ENCODE measurements around the gene ODC1. TPM values are rescaled to one million over a fixed set of nuclear protein-coding genes. Genes with fewer than 3 reads are reported as not detected.
A peak's percentile ranks its signal among the peaks of the same experiment; 100 is the strongest.
"Not testable (repeated sequence)": the region's sequence is repeated elsewhere in the genome, so short reads cannot be mapped to it uniquely, and the experiment has no call there.

Gene ODC1
- total RNA-seq, result 64.1 TPM

DNA sequence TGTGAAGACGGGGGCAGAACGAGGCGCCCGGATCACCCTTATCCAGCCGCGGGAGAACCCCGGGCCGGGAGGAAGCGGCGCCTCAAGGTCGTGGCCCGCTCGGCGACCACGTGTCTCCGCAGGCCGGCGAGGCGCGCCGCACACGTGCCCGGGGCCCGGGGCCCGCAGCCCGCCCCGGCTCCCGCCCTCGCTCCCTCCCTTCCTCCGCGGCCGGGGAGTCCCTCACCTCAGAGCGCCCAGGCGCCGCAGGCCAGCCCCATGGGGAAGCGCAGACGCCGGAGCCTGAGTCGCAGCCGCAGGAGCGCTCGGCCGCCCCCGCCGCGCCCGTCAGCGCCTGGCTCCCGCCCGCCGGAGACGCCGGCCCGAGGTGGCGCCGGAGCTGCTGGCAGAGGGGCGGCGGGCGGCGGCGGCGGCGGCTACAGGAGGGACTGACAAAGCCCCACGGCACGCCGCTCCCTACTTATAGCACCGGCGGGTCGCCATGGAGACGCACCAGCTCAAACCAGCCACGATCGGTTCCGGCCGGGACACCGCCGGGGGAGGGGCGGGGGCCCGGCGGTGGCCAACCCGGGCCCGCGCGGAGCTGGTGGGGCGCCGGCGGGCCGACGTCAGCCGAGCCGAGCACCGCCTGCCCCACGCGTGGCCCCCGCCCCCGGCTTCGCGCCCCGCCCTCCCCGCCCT lies at the start of gene ODC1:
ODC1 (minus strand) TSS at position 433 of the 681 bp plus-strand sequence. CDS start 3,295 bp downstream, outside the sequence.
- peak in 2 of 3 donors; percentile 93 for DNase-seq (ENCODE audit: low read depth in 2 of 3, low spot score in 2 of 3)

DNA sequence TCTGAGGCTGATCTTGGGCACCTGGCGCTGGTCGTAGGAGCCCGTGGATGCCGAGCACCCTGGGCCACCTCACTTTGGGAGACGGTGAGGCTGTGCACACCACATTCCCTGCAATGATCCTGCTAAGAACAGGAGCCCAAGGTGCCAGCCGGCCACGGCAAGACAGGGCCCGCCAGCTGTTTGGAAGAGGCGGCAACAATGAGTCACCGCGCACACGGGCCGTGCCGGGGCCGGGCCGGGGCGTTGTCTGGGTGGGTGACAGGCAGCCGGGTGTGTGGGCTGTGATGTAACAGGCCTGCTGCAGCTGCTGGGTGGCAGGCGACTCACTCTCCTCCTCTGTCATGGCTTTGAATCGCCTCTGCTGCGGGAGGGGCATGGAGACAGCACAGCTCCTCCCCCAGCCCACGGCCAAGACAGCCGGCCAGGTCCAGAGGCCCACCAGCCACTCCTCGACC lies 49.7 kb upstream of the ODC1 start:
- peak in 2 of 3 donors; percentile 40 to 57 for DNase-seq (ENCODE audit: low read depth in 2 of 3, low spot score in 2 of 3)

DNA sequence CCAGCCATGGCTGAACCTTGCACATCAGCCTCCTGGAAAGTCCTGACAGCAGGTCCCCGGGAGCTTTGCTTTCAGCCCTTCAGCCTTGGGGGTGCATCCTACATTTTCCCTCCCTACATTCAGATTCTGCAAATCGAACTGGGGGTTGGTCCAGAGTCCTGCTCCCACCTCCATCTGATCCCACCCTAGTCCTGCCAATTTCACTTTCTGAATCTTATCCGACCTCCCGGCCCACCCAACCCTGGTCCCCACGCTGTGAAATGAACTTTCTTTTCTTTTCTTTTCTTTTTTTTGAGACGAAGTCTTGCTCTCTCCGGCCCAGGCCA lies 47.8 kb upstream of the ODC1 start:
- DNase-seq (ENCODE audit: low read depth in 2 of 3, low spot score in 2 of 3), result no peak

DNA sequence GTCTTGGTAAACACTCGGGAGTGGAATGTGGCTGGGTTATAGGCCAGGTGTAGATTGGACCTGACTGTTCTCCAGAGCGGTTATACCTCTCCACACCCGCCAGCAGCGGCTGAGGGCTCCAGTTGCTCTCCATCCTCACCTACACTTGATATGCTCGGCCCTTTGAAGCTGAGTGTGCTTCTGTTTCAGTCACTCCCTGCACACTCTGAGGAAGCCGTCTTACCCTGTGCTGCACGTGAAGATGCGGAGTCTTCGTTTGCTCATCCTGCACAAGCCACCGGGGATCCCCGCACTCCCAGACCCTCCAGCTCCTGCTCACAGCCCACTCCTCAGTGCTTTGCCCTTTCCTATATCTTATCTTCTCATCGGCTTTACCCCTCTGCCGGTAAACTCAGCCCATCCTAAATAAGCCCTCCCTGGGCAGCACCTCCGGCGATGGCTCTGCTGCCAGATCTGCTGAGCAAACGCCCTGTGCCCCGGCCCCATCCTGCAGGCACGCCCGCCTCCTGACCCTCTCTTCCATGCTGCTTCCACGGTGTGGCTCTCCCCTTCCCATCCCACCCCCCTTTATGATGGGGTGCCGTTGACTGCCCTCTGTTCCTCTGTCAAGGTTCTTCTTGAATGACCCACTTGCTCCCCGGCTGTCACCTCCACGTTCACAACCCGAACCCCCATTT lies 47.3 kb upstream of the ODC1 start:
- no peak for DNase-seq (ENCODE audit: low read depth in 2 of 3, low spot score in 2 of 3)

DNA sequence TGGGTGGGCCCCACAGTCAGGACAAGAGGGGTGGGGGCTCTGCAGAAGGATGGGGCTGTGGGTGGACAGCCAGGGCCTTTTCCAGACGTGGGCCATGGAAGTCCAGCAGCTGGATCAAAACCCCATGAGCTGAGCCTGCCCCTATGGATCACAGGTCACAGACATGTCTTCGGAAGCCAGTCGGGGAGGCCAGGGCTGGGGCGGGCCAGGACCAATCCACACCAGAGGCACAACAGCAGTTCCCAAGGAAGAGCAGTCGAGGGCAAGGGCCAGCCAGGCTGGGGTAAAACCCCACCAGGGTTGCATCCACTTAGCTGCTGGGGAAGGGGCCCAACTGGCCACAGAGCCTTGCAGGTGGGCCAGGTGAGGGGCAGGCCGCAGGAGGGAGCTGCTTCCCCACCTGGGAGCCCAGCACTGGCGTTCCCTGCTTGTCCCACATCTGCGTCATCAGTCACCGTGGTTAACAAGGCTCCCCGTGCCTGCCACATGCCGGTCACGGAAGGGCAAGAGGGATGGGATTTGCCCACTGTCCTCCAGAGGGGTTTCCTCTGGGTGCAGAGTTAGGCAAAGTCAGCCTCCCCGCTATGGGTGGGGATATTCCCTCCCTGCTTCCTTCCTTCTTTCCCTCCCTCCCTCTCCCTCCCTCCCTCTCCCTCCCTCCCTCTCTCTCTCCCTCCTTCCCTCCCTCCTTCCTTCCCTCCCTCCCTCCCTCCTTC lies 46.4 kb upstream of the ODC1 start:
- DNase-seq (ENCODE audit: low read depth in 2 of 3, low spot score in 2 of 3), result no peak

DNA sequence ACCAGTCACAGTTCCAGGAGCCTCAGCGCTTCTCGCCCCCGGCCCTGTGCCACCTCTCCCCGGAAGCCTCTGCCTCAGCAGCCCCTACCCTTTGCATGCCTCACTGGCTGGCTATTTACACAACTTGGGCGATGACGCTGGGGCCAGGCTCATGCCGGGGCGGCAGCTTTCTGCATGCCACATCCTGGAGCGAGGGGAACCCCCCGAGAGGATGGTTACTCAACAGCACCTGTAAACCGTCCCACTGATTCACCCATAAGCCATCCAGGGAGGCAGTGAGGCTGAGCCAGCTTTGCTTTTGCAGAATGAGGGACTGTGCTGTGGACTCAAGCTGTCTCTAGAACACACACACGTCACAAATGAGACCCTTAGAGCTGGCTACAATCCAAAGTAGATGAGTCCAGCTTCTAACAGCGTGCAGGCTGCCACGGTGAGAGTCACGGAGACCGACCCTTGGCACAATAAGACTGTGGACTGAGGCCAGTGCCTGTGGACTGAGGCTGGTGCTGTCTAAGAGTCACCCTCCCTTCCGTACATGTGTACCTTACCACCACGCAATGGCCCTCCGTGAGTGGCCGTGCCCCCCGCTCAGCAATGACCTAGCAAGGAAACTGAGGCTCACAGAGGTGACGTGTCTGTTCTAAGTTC lies 45.6 kb upstream of the ODC1 start:
- DNase-seq (ENCODE audit: low read depth in 2 of 3, low spot score in 2 of 3), result peak in 1 of 3 donors; percentile 41

DNA sequence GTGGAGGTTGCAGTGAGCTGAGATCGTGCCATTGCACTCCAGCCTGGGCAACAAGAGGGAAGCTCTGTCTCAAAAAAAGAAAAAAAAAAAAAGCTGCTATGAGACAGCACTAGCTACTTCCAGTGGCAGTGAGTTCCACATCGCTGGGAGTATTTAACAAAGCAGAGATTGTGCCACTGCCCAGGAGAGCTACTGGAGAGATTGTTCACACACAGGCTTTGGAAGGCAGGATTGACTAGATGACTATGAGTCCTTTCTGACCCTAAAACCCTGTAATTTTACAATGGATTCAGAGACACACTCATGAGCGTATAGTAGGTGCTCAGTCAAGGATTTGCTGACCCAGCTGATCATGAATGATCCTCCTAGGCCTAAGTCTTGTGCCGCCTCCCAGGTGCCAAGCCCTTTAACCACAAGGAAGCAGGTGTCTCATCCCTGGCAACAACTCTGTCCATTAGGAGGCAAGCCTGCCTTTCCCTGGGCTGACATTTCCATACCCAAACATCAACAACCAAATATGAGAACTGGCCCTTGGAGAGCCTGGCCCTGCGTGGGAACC lies 45.0 kb upstream of the ODC1 start:
- DNase-seq (ENCODE audit: low read depth in 2 of 3, low spot score in 2 of 3), result no peak

DNA sequence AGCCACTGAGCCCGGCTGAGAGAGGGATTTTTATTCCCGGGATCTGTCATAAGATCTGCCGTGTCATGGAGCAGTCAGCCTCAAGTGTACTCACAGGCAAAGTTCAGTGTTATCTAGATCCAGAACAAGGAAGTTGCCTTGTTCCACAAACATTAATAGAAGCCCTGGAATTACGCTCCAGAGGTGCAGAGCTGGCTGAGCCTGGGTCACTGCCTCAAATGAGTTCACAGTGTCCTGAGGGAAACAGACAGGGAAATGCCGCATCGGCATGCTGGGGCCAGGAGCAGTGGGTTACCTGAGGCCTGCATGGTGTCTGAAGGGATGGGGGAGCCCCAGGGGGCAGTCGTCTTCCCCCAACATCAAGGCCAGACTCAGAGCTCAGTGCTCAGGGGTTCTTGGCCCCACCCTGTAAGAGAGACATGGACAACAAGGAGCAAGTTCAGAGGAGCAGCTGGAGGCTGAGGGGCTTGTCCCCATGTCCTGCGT lies 42.7 kb upstream of the ODC1 start:
- DNase-seq (ENCODE audit: low read depth in 2 of 3, low spot score in 2 of 3), result no peak

DNA sequence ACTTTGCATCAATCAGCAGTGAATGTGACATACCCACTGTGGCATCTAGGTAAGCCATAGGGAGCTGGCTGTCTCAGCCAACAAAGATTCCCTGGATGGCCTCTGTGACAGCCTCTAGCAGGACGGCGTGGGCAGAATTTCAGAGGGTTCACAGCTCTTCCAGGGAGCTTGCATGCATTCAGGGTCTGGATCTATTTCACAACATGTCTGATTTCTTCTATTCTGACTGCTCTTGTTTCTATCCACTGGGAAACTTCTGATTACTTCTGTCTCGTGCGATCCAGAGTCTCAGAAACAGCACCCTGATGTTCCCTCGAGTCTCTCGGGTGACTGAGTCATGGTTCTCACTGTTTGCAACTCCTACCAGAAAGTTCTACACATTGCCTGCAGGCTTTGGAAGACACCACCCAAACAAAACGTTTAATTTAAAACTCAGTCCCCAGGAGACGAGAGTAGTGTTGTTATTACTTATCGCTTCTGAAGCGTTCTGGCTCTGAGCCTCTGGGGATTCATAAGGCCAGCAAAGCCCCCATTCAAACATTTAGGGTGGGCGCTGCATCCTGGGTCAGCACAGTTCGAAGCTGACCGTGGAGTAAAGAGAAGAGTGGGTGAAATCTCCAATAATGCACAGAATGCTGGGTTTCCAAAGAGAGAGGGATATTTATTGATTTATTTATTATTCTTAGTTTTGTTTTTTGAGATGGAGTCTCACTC lies 41.9 kb upstream of the ODC1 start:
- DNase-seq (ENCODE audit: low read depth in 2 of 3, low spot score in 2 of 3), result no peak

DNA sequence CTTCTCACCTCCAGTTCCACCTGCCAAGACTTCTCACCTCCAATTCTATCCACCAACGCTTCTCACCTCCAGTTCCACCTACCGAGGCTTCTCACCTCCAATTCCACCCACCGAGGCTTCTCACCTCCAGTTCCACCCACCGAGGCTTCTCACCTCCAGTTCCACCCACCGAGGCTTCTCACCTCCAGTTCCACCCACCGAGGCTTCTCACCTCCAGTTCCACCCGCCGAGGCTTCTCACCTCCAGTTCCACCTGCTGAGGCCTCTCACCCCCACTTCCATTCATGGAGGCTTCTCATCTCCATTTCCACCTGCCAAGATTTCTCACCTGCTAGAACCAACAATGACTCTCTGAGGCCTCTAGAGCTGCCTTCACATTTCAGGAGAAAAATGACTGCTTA lies 40.0 kb upstream of the ODC1 start:
- DNase-seq (ENCODE audit: low read depth in 2 of 3, low spot score in 2 of 3), result not testable (repeated sequence)

DNA sequence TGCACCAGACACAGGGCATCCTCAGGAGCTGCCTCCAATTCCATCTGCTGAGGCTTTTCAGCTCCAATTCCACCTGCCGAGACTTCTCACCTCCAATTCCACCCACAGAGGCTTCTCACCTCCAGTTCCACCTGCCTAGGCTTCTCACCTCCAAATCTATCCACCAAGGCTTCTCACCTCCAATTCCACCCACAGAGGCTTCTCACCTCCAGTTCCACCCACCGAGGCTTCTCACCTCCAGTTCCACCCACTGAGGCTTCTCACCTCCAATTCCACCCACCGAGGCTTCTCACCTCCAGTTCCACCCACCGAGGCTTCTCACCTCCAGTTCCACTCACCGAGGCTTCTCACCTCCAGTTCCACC lies 39.6 kb upstream of the ODC1 start:
- DNase-seq (ENCODE audit: low read depth in 2 of 3, low spot score in 2 of 3), result not testable (repeated sequence)

DNA sequence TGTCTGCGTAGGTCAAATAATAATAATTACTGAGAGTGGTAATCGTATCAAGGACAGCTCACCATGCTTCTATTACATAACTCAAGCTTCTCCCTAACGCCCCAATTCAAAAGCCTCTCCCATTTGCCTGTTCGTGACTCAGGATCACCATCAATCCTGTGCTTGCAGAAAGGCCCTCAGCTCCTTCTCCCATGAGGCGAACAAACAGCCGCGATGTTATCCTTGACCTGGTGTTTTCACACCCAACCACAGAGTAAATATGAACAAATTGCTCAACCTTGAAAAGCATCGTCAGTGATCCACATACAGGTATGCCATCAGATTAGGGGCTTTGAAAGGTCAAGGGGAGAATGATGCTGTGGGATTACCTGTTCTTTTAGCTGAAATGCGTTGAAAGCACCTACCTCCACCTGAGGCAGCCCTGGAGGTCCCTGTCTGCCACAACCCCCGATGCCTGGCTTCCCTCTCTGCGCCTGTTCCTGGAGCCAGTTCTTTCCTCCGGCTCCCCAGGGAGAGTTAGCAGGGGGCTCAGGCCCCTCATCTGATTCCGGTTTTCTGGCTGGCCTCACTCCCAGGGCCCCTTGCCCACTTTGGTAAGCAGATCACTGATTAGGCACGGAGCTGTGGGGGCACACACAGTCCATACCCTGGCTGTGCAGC lies 39.1 kb upstream of the ODC1 start:
- DNase-seq (ENCODE audit: low read depth in 2 of 3, low spot score in 2 of 3), result no peak

DNA sequence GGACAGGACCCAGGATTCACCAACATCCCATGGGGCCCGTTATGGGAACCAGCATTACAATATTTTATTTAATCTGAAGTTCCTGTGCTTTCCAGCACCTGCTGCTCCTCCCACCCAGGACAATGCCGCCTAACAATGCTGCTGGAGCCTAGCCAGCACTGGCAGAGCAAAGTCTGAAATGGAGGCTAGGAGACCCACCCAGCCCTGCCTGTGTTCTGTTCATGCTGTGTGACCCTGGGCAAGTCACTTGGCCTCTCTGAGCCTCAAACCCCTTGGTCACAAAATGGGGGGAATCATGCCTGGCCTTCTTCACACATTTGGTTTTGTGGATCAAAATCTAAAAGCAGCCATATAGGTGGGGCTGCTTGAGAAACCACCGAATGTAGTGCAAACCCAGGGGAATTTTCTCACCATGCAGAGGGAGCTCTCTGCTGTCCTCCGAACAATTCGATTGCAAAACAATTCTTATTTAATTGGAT lies 38.5 kb upstream of the ODC1 start:
- no peak for DNase-seq (ENCODE audit: low read depth in 2 of 3, low spot score in 2 of 3)

DNA sequence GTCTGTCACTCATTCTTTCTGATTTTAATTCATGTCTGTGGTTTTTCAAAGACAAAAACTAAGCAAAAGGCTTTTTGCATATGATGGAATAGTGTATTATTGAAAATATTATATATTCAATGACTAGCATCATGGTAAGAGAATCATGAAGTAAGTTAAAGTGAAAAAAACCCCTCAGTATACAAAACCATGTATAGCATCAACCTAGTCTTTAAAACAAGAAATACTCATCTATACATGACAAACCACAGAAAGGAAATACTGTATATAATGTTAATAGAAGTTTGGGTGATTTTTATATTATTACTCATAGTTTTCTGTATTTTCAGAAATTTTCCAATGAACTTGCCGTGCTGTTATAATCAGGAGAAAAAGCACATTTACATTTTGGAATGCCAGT lies 38.0 kb upstream of the ODC1 start:
- no peak for DNase-seq (ENCODE audit: low read depth in 2 of 3, low spot score in 2 of 3)

DNA sequence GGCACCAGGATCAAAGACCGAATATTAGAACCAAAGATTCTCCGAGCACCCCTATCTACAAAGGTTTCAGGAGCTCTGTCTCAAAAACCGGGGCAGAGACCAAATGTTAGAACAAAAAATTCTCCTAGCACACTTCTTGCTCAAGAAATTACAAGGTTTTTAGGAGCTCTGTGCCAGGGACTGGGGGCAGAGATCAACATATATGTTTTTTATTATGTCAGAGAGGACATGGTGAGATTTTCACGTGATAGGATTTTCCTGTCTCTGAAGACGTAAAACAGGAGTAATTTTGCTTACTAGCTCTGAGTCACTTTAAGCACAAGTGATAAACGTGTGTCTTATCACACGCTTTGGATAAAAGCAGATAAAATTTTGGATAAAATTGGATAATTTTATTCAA lies 34.8 kb upstream of the ODC1 start:
- no peak for DNase-seq (ENCODE audit: low read depth in 2 of 3, low spot score in 2 of 3)

DNA sequence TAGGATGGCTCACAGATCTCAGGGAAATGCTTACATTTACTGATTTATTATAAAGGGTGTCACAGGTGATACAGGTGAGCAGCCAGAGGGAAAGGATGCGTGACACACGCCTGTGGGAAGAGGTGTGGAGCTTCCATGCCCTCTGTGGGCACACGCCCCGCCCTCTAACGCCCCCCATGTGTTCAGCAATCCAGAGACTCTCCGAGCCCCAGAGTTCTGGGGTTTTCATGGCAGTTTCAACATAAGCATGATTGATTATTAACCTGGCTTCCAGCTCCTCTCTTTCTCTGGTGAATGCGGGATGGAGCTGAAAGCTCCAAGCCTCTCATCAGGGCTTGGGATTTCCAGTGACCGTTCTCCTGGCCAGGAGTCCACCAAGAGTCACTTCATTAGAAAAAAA lies 34.3 kb upstream of the ODC1 start:
- DNase-seq (ENCODE audit: low read depth in 2 of 3, low spot score in 2 of 3), result no peak

DNA sequence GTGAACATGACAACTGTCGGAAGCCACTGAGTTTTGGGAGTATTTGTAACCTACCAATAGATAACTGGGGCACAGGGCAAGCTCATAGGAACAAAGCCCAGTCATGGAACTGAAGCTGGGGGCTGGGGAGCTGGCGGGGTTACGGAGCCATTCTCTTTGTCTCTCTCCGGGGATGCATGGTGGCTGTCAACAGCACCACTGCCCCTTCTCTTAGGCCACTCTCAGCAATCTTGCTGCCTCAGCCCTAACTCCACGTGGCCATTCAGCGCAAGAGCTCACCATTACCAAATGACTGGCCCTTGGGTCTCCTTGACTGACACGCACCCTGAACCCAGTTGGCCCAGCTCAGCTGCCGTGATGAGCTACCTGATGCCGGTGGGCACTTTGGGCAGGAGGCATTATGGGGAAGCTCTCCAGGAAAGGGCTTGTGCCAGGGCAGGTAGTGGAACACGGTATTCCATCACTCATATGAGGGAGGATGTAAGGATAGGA lies 33.6 kb upstream of the ODC1 start:
- no peak for DNase-seq (ENCODE audit: low read depth in 2 of 3, low spot score in 2 of 3)

DNA sequence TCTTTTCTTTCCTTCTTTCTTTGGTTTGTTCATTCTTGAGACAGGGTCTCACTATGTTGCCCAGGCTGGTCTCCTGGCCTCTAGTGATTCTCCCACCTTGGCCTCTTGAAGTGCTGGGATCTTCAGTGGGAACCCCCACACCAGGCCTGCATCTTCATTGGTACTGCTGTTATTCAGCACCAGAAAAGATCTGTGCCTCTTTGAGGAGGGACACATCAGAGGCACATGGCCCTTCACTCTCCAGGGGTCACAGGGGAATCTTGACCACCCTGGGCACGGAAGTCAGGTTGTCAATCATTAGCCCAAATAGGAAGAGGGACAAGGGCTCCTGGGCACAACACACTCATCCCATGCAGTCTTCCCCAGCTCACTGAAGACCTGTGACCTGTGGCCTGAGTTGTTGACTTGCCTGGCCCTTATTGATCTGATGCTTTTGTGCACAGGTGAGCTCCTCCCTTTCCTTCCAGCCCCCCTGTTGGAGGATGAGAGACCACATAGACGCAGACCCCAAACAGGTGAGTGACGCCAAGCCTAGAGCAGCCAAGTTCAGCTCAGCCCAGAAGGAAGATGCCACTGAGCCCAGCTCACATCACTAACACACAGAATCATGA lies 33.0 kb upstream of the ODC1 start:
- DNase-seq (ENCODE audit: low read depth in 2 of 3, low spot score in 2 of 3), result no peak

DNA sequence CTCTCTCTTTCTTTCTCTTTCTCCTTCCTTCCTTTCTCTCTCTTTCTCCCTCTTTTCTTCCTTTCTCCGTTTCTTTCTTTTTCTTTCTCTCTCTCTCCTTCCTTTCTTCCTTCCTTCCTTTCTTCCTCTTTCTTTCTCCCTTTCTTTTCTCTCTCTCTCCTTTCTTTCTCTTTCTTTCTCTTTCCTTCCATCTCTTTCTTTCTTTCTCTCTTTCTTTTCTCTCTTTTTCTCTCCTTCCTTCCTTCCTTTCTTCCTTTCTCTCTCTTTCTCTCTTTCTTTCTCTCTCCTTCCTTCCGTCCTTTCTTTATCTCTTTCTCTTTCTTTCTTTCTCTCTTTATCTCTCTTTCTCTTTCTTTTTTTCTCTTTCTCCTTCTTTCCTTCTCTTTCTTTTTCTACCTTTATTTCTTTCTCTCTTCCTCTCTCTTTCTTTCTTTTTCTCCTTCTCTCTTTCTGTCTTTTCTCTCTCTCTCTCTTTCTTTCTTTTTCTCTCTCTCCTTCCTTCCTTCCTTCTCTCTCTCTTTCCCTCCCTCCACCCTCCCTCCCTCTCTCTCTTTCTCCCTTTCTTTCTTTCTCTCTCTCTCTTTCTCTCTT lies 32.3 kb upstream of the ODC1 start:
- no peak for DNase-seq (ENCODE audit: low read depth in 2 of 3, low spot score in 2 of 3)

All from hematopoietic multipotent progenitor cell (in vitro differentiated cells).